Kidney epithelial cell (primary cell): Measurements from ENCODE around the gene TNFRSF25. TPM values are rescaled to one million over a fixed set of nuclear protein-coding genes. Genes with fewer than 3 reads are reported as not detected.

Source experiments
- DNase-seq: peaks from one replicate; pipeline ENCODE4 v3.0.0-alpha.2; 2010; ENCODE audit warnings: low read depth
- H3K27me3 ChIP-seq: 2 replicates; pipeline ENCODE4 v1.6.0; 2011; ENCODE audit warnings: low read length; ENCODE audit not compliant: control insufficient read depth, insufficient read depth
- H3K36me3 ChIP-seq: 2 replicates; pipeline ENCODE4 v1.5.1; 2011; ENCODE audit warnings: low read length; ENCODE audit not compliant: control insufficient read depth, insufficient read depth
- H3K4me3 ChIP-seq: 2 replicates; pipeline ENCODE4 v1.5.1; 2011; ENCODE audit warnings: low read depth, mild to moderate bottlenecking, control low read depth, low read length
- total RNA-seq: library from RNA; depleted of rRNA; stranded (reverse); fragments of >200 nt; gene quantifications from 2 replicates; pipeline ENCODE4 v1.2.3, GENCODE V29; 2015
- TF ChIP-seq, protein P1 (sequence below): IDR thresholded peaks from 2 replicates; pipeline ENCODE4 v1.5.1; 2011; ENCODE audit warnings: mild to moderate bottlenecking, moderate library complexity, low read length, control low read depth, inconsistent platforms; ENCODE audit not compliant: insufficient read depth, poor library complexity, severe bottlenecking

Gene TNFRSF25
- total RNA-seq, 1 donor from 2014 or later: 20.2 TPM

DNA sequence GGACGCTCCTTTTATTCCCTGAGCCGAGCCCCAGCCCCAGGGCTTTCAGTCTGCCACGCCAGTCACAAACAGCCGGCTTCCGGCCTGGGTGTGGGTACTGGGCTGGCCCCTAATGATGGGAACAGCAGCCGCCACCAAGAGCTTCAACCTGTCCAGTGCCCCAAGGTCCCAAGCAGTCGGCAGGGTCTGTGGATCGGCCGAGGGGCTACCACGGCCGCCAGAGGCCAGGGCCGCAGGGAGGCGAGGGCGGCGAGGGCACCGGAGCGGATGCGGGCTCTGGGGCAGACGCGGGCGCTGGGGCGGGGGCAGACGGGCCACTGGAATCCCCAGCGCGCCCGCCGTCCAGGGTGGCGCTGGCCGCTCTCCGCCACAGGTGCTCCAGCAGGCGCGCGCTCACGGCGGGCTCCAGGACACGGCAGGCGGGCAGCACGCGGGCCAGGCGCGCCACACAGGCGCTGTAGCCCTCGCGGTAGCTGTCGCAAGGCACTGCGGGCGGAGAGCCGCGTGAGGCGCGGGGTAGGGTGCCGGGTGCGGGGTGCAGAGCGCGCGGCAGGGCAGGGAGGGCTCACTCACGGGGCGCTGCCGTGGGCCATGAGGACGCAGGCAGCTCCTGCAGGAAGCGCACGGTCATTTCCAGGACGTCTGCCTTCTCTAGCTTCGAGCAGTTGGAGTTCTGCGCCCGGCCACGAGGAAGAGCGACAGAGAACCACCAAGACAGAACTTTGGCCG, 47.1 kb downstream of the TNFRSF25 start:
- no peak for DNase-seq
- no peaks in the 10 kb centered on the region for H3K36me3 ChIP-seq
- H3K4me3 ChIP-seq: no peak overlapping the region
- TF ChIP-seq, protein P1, sequence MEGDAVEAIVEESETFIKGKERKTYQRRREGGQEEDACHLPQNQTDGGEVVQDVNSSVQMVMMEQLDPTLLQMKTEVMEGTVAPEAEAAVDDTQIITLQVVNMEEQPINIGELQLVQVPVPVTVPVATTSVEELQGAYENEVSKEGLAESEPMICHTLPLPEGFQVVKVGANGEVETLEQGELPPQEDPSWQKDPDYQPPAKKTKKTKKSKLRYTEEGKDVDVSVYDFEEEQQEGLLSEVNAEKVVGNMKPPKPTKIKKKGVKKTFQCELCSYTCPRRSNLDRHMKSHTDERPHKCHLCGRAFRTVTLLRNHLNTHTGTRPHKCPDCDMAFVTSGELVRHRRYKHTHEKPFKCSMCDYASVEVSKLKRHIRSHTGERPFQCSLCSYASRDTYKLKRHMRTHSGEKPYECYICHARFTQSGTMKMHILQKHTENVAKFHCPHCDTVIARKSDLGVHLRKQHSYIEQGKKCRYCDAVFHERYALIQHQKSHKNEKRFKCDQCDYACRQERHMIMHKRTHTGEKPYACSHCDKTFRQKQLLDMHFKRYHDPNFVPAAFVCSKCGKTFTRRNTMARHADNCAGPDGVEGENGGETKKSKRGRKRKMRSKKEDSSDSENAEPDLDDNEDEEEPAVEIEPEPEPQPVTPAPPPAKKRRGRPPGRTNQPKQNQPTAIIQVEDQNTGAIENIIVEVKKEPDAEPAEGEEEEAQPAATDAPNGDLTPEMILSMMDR: no peak
- peaks cover 82% of the 10 kb centered on the region for H3K27me3 ChIP-seq

DNA sequence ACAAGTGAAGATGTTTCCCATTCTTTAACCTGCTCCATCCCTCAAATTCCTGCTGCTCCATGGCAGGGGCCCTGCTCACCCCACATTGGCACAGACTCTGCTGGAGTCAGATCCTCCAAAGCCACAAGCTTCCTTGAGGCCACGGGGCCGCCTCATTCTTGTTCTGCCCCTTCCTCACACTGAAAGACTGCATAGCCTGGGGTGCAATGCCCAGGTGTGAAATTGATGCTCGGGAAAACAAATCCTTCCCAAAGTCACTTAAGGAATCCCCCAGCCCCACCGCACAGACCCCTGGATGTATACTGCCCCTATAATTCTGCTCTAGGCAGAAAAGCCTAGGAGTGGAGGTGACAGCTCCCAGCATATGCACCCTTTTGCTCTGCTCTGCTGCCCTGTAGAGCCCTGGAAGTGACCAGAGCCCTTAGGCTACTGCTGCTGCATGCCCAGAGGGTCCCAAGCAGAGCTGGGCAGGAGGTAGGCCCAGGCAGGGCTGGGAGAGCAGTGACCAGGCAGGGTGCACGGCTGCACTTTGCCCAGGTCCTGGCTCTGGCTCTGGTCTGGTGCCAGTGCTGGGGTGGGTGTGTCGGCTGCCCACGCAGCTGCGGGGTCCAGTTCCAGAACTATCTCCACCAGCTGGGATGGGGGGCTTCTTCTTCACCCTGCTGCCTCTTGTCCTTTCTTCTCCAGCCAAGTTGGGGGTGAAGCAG, 47.9 kb downstream of the TNFRSF25 start:
- DNase-seq: no peak
- Histone ChIP-seq H3K27me3 (peaks cover 74% of the 10 kb centered on the region), H3K4me3 (no peak overlapping the region), H3K36me3 (no peaks in the 10 kb centered on the region)
- TF ChIP-seq, protein P1: no peak

DNA sequence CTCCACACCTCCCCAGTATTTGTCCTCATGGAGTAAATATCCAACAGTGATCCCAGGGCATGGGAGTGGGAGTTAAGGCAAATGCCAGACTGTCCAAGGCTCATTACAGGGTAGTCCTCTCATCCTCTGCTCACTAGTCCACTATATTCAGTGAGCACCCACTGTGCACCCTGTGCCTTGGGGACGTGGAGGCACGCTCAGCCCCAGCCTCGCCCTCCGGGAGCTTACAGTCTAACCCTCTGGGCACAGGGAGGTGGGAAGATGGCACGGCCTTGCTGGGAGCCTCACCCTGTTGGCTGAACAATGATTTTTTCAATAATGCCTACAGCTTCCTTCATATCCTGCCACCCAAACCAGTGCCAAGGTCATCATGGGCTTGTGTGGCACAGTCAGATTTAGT, 49.1 kb downstream of the TNFRSF25 start:
- TF ChIP-seq, protein P1: no peak
- H3K4me3 ChIP-seq: no peak overlapping the region
- no peak for DNase-seq
- peaks cover 73% of the 10 kb centered on the region for H3K27me3 ChIP-seq
- H3K36me3 ChIP-seq: no peaks in the 10 kb centered on the region

DNA sequence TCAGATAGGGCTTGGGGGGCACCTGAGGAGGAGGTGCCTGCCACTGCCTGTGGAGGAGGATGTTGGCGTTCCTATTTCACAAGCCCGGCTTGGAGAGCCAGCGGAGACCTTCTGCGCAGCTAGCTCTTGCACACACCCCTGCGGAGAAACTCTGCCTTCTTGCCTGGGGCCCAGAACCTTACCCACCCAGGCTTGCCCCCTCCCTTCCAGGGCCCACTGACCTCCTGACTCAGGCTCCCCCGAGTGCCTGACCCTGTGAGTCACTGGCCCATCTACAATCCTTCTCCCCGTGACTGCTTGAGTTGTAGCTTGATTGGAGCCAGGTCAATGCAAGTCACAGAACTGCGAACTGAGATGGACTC, 49.7 kb downstream of the TNFRSF25 start:
- H3K4me3 ChIP-seq: no peak overlapping the region
- H3K27me3 ChIP-seq: peaks cover 67% of the 10 kb centered on the region
- no peaks in the 10 kb centered on the region for H3K36me3 ChIP-seq
- no peak for DNase-seq
- TF ChIP-seq, protein P1: no peak

DNA sequence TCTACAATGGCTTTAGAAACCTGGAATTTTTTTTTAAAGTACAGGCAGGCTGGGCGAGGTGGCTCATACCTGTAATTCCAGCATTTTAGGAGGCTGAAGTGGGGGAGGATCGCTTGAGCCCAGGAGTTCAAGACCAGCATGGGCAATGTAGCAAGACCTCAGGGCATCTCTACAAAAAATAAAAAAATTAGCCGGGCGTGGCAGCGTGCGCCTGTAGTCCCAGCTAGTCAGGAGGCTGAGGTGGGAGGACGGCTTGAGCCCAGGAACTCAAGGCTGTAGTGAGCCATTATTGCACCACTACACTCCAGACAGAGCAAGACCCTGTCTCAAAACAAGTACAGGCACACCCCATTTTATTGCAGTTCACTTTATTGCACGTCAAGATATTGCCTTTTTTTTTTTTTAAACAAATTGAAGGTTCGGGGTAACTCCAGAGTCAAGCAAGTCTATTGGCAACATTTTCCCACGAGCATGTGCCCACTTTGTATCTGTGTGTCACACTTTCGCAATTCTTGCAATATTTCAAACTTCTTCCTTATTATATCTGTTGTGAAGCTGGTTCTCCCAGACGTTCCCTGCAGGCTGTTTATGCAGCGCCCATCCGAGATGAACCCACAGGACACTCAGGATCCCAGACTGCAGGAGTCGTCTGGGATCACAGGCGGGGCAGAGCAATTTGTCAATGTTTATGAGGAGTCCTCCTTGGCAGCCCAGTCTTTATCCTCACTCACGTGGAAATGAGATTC, 50.9 kb downstream of the TNFRSF25 start:
- no peaks in the 10 kb centered on the region for H3K36me3 ChIP-seq
- no peak for DNase-seq
- TF ChIP-seq, protein P1: no peak
- H3K4me3 ChIP-seq: no peak overlapping the region
- H3K27me3 ChIP-seq: peaks cover 55% of the 10 kb centered on the region
